ENCODE measurements around the gene PTPRA.

GRCh38 chr20:3014662-3015061 lies 141.4 kb downstream of the PTPRA start:
- TF ChIP-seq CTCF (IDR thresholded peaks at IDR 0.05; ENCODE audit: low read depth, low read length) (no peak), POLR2A (IDR thresholded peaks at IDR 0.05; ENCODE audit: extremely low read depth, insufficient read length) (no peak)
